Gastroesophageal sphincter (tissue), 4 donors: ENCODE data around the gene NUP210L. TPM values are rescaled to one million over a fixed set of nuclear protein-coding genes. Genes with fewer than 3 reads are reported as not detected.
A peak's percentile ranks its signal among the peaks of the same experiment; 100 is the strongest.
"Not testable (repeated sequence)": the region's sequence is repeated elsewhere in the genome, so short reads cannot be mapped to it uniquely, and the experiment has no call there.

Experiments
- ATAC-seq: fragments of 150-250 bp; one replicate; pipeline ENCODE4 v1.9.1; 2016; ENCODE audit warnings: mild to moderate bottlenecking, moderate library complexity
- H3K27ac ChIP-seq, 4 donors: fragments of 200-600 bp; sonication (generic) in 3 of 4; 1 replicate in 3 of 4; 2 replicates in 1 of 4; pipeline ENCODE4 v1.5.1; 2016 to 2019
- H3K27me3 ChIP-seq: fragments of 200-600 bp; sonication (generic); one replicate; pipeline ENCODE4 v1.5.1; 2019
- H3K36me3 ChIP-seq, 2 donors: fragments of 200-600 bp; sonication (generic); one replicate each; pipeline ENCODE4 v1.5.1; 2019; ENCODE audit warnings: control low read depth in 1 of 2
- H3K4me1 ChIP-seq, 3 donors: fragments of 200-600 bp; sonication (generic); 1 replicate in 2 of 3; 2 replicates in 1 of 3; pipeline ENCODE4 v1.5.1; 2016 to 2019; ENCODE audit warnings: control low read depth in 2 of 3
- H3K4me3 ChIP-seq, 2 donors: fragments of 200-600 bp; sonication (generic); one replicate each; pipeline ENCODE4 v1.5.1; 2019; ENCODE audit warnings: mild to moderate bottlenecking in 1 of 2, moderate library complexity in 1 of 2
- H3K9me3 ChIP-seq, 3 donors: fragments of 200-600 bp; sonication (generic); one replicate each; pipeline ENCODE4 v1.5.1; 2017 to 2019; ENCODE audit warnings: control low read depth in 2 of 3
- CTCF ChIP-seq, 4 experiments: fragments of 200-600 bp in 2 of 4; fragments of 450-650 bp in 2 of 4; sonication (generic) in 1 of 4; IDR thresholded peaks; one replicate each; pipeline ENCODE4 v1.5.1; 2017 to 2019; ENCODE audit warnings: antibody characterized with exemption in 4 of 4, mild to moderate bottlenecking in 2 of 4, moderate library complexity in 2 of 4
- EP300 ChIP-seq: sonication (generic); formaldehyde crosslinking; IDR thresholded peaks from one replicate; pipeline ENCODE4 v1.6.1; 2017; ENCODE audit warnings: antibody characterized with exemption, mild to moderate bottlenecking
- POLR2A ChIP-seq, 2 donors: fragments of 450-650 bp; IDR thresholded peaks; one replicate each; pipeline ENCODE4 v1.6.1; 2017; ENCODE audit warnings: antibody characterized with exemption in 2 of 2, mild to moderate bottlenecking in 2 of 2, moderate library complexity in 1 of 2
- POLR2AphosphoS5 ChIP-seq: sonication (generic); formaldehyde crosslinking; IDR thresholded peaks from one replicate; pipeline ENCODE4 v1.6.1; 2017; ENCODE audit warnings: antibody characterized with exemption
- WGBS, 2 donors: methylation state at CpG; one replicate each; pipeline ENCODE4 v1.1.5; 2018; ENCODE audit warnings: low coverage in 1 of 2; 5-methylcytosine and 5-hydroxymethylcytosine counted together
- total RNA-seq, 4 donors: library from RNA; depleted of rRNA; stranded (reverse); fragments of >200 nt; gene quantifications; one replicate each; pipeline ENCODE4 v1.1.0, GENCODE V29; 2016

Gene NUP210L
- total RNA-seq, 4 donors from 2014 or later: not detected

GRCh38 chr1:153987621-153988020, 167.3 kb downstream of the NUP210L start:
- 72 to 81% methylated on average over 3 to 8 of the region's 8 CpGs for WGBS, 2 donors
- Histone ChIP-seq H3K4me3 (no peak overlapping the region), H3K4me1 (peaks cover 6 to 56% (median 14%) of the 10 kb centered on the region in 3 donors), H3K36me3 (peaks cover 0 to 21% of the 10 kb centered on the region in 2 donors), H3K27me3 (no peaks in the 10 kb centered on the region), H3K27ac (peak overlapping the region in 2 of 4 donors; percentile 88 to 92), H3K9me3 (no peaks in the 10 kb centered on the region)
- ATAC-seq: no peak
- TF ChIP-seq POLR2A (IDR thresholded peaks at IDR 0.05): no peak
- no peak for TF ChIP-seq EP300
- no peak for TF ChIP-seq CTCF (IDR thresholded peaks at IDR 0.05)
- TF ChIP-seq POLR2AphosphoS5: no peak

- WGBS, 2 donors: 0% methylated on average over 7 to 8 of the region's 32 CpGs
- ATAC-seq: peak; percentile 88
- TF ChIP-seq POLR2AphosphoS5 (peak; percentile 72), CTCF (IDR thresholded peaks at IDR 0.05) (no peak), EP300 (no peak), POLR2A (IDR thresholded peaks at IDR 0.05) (peak; percentile 22 to 38)
Observed at GRCh38 chr1:153985941-153986761, 168.7 kb downstream of the NUP210L start, which contains the start of gene RAB13. RAB13 (minus strand) TSS chr1:153986339; CDS start chr1:153986236, 103 bp downstream.

GRCh38 chr1:153985341-153985912, 169.4 kb downstream of the NUP210L start:
- Histone ChIP-seq H3K27me3 (no peaks in the 10 kb centered on the region), H3K27ac (peak overlapping the region; percentile 51 to 92 (median 86)), H3K4me3 (peak overlapping the region; percentile 52 to 65), H3K4me1 (peaks cover 0 to 43% (median 6%) of the 10 kb centered on the region in 3 donors), H3K36me3 (peaks cover 0 to 33% of the 10 kb centered on the region in 2 donors), H3K9me3 (no peaks in the 10 kb centered on the region)
- ATAC-seq: peak; percentile 56
- WGBS, 2 donors: 0 to 6% methylated on average over 3 to 7 of the region's 7 CpGs
- peak; percentile 14 to 24 for TF ChIP-seq POLR2A (IDR thresholded peaks at IDR 0.05)
- TF ChIP-seq POLR2AphosphoS5: peak; percentile 78
- TF ChIP-seq EP300: no peak
- TF ChIP-seq CTCF (IDR thresholded peaks at IDR 0.05): no peak

More at GRCh38 chr1:153985941-153986761, 168.7 kb downstream of the NUP210L start, which contains the start of gene RAB13:
- H3K4me1 ChIP-seq: peaks cover 0 to 43% (median 6%) of the 10 kb centered on the region in 3 donors
- H3K36me3 ChIP-seq: peaks cover 0 to 26% of the 10 kb centered on the region in 2 donors
- peak within 1 kb of the TSS; percentile 52 to 65 for H3K4me3 ChIP-seq
- H3K27ac ChIP-seq: peak within 1 kb of the TSS; percentile 83 to 92 (median 87)
- no peaks in the 10 kb centered on the region for H3K9me3 ChIP-seq
- no peaks in the 10 kb centered on the region for H3K27me3 ChIP-seq

GRCh38 chr1:153984123-153984894, 170.6 kb downstream of the NUP210L start:
- TF ChIP-seq POLR2A (IDR thresholded peaks at IDR 0.05) (no peak), EP300 (no peak), CTCF (IDR thresholded peaks at IDR 0.05) (no peak), POLR2AphosphoS5 (no peak)
- H3K9me3 ChIP-seq: no peaks in the 10 kb centered on the region
- H3K27me3 ChIP-seq: no peaks in the 10 kb centered on the region
- WGBS, 2 donors: 49 to 50% methylated on average over 5 to 6 of the region's 6 CpGs
- peak overlapping the region in 1 of 2 donors; percentile 65 for H3K4me3 ChIP-seq
- H3K4me1 ChIP-seq: peaks cover 0 to 35% (median 3%) of the 10 kb centered on the region in 3 donors
- H3K27ac ChIP-seq: peak overlapping the region in 3 of 4 donors; percentile 83 to 92 (median 88)
- H3K36me3 ChIP-seq: peaks cover 0 to 38% of the 10 kb centered on the region in 2 donors
- no peak for ATAC-seq

GRCh38 chr1:153981735-153982134, 173.1 kb downstream of the NUP210L start:
- ATAC-seq, H3K9me3 ChIP-seq, H3K27ac ChIP-seq, H3K27me3 ChIP-seq, H3K4me3 ChIP-seq: not testable (repeated sequence)
- peaks cover 0 to 38% of the 10 kb centered on the region in 2 donors for H3K36me3 ChIP-seq
- peaks cover 0 to 46% (median 0%) of the 10 kb centered on the region in 3 donors for H3K4me1 ChIP-seq
- WGBS, 2 donors: 78% methylated on average over 2 of the region's 2 CpGs; no CpG with 5 or more reads in 1 of the 2 donors

- H3K27me3 ChIP-seq, H3K9me3 ChIP-seq, H3K27ac ChIP-seq, H3K4me3 ChIP-seq, ATAC-seq: not testable (repeated sequence)
- peaks cover 0 to 60% of the 10 kb centered on the region in 2 donors for H3K36me3 ChIP-seq
- 88% methylated on average over 5 to 10 of the region's 12 CpGs for WGBS, 2 donors
- H3K4me1 ChIP-seq: peaks cover 0 to 39% (median 6%) of the 10 kb centered on the region in 3 donors
Observed at GRCh38 chr1:153979091-153979490, 175.8 kb downstream of the NUP210L start.
